GM12801 (cell line): ENCODE data around the gene NTNG1.

Experiments used
- TF ChIP-seq, protein P1 (sequence below): IDR thresholded peaks from one replicate; pipeline ENCODE4 v1.5.1; 2011; ENCODE audit warnings: control low read depth; ENCODE audit not compliant: insufficient read length; ENCODE audit errors: extremely low read depth

Gene NTNG1

GRCh38 chr1:107138166-107138565 is 2.7 kb upstream of the NTNG1 start:
- TF ChIP-seq, protein P1, sequence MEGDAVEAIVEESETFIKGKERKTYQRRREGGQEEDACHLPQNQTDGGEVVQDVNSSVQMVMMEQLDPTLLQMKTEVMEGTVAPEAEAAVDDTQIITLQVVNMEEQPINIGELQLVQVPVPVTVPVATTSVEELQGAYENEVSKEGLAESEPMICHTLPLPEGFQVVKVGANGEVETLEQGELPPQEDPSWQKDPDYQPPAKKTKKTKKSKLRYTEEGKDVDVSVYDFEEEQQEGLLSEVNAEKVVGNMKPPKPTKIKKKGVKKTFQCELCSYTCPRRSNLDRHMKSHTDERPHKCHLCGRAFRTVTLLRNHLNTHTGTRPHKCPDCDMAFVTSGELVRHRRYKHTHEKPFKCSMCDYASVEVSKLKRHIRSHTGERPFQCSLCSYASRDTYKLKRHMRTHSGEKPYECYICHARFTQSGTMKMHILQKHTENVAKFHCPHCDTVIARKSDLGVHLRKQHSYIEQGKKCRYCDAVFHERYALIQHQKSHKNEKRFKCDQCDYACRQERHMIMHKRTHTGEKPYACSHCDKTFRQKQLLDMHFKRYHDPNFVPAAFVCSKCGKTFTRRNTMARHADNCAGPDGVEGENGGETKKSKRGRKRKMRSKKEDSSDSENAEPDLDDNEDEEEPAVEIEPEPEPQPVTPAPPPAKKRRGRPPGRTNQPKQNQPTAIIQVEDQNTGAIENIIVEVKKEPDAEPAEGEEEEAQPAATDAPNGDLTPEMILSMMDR = no peak

DNA sequence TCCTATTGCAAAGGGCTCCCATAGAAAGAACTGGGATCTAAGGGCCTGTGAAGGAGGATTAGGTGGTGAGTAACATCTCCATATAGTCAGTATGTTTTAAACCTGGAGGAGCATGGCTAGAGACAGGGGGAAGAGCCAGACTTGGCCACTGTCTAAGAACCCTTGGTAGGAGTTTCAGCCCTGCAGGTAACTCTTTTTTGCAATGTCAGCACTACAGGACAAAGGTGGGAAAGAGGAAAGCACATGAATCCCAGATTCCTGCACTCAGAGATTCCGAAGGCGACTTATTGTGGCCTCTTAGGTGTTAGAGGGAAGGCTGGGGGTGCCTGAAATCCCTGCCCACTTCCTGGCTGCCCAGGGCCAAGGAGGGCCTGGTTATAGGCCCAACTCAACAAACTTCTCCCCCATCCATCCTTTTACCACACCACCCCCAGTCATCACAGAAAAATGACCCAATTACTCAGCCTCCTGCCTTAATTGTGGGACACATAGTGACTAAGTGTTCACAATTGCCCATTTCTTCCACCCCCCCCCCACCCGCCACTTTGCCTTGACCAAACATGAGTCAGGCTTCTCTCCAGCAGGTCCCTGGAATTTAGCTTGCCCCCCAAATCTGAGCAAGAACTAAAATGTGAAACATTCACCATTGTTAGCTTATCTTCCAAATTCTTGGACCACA is 1.9 kb upstream of the NTNG1 start:
- TF ChIP-seq, protein P1 = no peak

- TF ChIP-seq, protein P1 = no peak
Observed at GRCh38 chr1:107139833-107140702, 771 bp upstream of the NTNG1 start.

- TF ChIP-seq, protein P1 = no peak
Observed at GRCh38 chr1:107141491-107142126, 770 bp downstream of the NTNG1 start.

DNA sequence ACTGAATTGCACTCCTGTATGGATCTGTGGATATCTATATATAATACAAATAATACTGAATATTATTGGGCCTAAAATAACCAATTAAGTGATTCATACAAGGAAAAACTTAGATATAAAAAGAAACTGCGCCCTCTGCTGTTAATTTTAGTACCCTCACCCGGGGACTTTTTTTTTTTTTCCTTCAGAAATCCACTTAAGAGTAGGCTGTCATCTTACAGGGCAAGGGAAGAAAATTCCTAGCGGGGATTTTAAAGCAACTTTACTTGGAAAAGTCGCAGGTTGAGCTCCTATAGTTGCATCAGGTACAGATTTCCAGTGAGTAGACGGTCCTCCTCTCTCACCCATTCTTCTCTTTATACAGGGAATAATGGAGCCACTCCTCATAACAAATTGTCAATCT is 1.3 kb downstream of the NTNG1 start:
- TF ChIP-seq, protein P1 = no peak

GRCh38 chr1:107142666-107143065 is 1.8 kb downstream of the NTNG1 start:
- TF ChIP-seq, protein P1 = no peak

DNA sequence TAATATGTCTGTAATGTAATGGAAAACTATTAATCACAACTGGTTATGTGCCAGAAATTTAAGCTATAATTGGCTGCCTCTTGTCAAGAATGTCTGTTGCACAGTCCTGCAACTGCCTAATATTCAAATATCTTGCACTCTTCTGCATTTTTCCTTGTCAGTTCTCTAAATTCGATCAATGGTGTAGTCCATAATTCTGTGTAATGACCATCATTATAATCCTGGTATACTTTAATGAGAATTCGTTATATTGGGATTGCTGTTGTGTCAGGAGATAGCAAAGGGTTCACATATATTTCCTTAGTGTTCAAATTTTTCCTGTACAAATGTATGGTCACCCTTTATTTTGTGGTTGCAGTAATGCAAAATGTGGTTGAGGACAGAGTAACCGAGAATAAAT is 4.8 kb downstream of the NTNG1 start:
- TF ChIP-seq, protein P1 = no peak
